ENCODE measurements around the gene CEACAM16.

The CEACAM16 gene

GRCh38 chr19:44726465-44726864, 27.5 kb downstream of the CEACAM16 start:
- Histone ChIP-seq H3K36me3 (replicated peaks) (no peaks in the 10 kb centered on the region), H3K27me3 (replicated peaks) (no peaks in the 10 kb centered on the region), H3K27ac (no peak overlapping the region), H3K4me3 (ENCODE audit: low read depth, low read length) (no peak overlapping the region)
- DNase-seq = no peak
- in situ Hi-C loops (cut with HindIII; ENCODE audit: low pct_ligation_motif_present, low sequenced_read_pairs) = no loop called here
- no peak for TF ChIP-seq CTCF (IDR thresholded peaks at IDR 0.05; ENCODE audit: low read depth, low read length, missing control alignments)

GRCh38 chr19:44728178-44728577, 29.2 kb downstream of the CEACAM16 start:
- in situ Hi-C loops (cut with HindIII; ENCODE audit: low pct_ligation_motif_present, low sequenced_read_pairs) = no loop called here
- DNase-seq = no peak
- H3K36me3 ChIP-seq (replicated peaks) = no peaks in the 10 kb centered on the region
- H3K4me3 ChIP-seq (ENCODE audit: low read depth, low read length) = no peak overlapping the region
- H3K27ac ChIP-seq = no peak overlapping the region
- TF ChIP-seq CTCF (IDR thresholded peaks at IDR 0.05; ENCODE audit: low read depth, low read length, missing control alignments) = no peak
- H3K27me3 ChIP-seq (replicated peaks) = no peaks in the 10 kb centered on the region

- in situ Hi-C loops (cut with HindIII; ENCODE audit: low pct_ligation_motif_present, low sequenced_read_pairs) = no loop called here
- no peak for DNase-seq
- no peak overlapping the region for H3K27ac ChIP-seq
- no peak for TF ChIP-seq CTCF (IDR thresholded peaks at IDR 0.05; ENCODE audit: low read depth, low read length, missing control alignments)
- no peaks in the 10 kb centered on the region for H3K36me3 ChIP-seq (replicated peaks)
- no peak overlapping the region for H3K4me3 ChIP-seq (ENCODE audit: low read depth, low read length)
- H3K27me3 ChIP-seq (replicated peaks) = no peaks in the 10 kb centered on the region
These were observed 30.6 kb downstream of the CEACAM16 start for GRCh38 chr19:44729516-44730033.

DNA sequence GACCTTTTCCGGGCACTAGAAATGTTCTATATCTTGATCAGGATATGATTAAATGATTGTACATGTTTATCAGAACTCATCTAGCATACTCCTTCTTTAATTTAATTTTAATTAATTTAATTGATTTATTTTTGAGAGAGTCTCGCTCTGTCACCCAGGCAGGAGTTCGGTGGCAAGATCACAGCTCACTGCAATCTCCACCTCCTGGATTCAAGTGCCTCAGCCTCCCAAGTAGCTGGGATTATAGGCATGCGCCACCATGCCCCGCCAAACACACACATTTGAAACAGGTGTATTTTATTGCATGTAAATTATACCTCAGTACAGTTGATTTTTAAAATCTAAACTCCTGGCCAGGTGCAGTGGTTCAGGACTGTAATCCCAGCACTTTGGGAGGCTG, 32.1 kb downstream of the CEACAM16 start:
- no peak overlapping the region for H3K27ac ChIP-seq
- no peaks in the 10 kb centered on the region for H3K36me3 ChIP-seq (replicated peaks)

GRCh38 chr19:44731622-44732021, 32.7 kb downstream of the CEACAM16 start:
- no peak for TF ChIP-seq CTCF (IDR thresholded peaks at IDR 0.05; ENCODE audit: low read depth, low read length, missing control alignments)
- Histone ChIP-seq H3K27ac (no peak overlapping the region), H3K36me3 (replicated peaks) (no peaks in the 10 kb centered on the region), H3K4me3 (ENCODE audit: low read depth, low read length) (no peak overlapping the region), H3K27me3 (replicated peaks) (no peaks in the 10 kb centered on the region)
- DNase-seq = no peak
- in situ Hi-C loops (cut with HindIII; ENCODE audit: low pct_ligation_motif_present, low sequenced_read_pairs) = no loop called here

More for the DNA sequence above, 32.1 kb downstream of the CEACAM16 start:
- no peak for DNase-seq
- Histone ChIP-seq H3K4me3 (ENCODE audit: low read depth, low read length) (no peak overlapping the region), H3K27me3 (replicated peaks) (no peaks in the 10 kb centered on the region)
- no peak for TF ChIP-seq CTCF (IDR thresholded peaks at IDR 0.05; ENCODE audit: low read depth, low read length, missing control alignments)
- in situ Hi-C loops (cut with HindIII; ENCODE audit: low pct_ligation_motif_present, low sequenced_read_pairs) = no loop called here

All from brain microvascular endothelial cell (primary cell).